ENCODE measurements around the gene DMRTC1B.
"Not testable (repeated sequence)": the region's sequence is repeated elsewhere in the genome, so short reads cannot be mapped to it uniquely, and the experiment has no call there.

DNA sequence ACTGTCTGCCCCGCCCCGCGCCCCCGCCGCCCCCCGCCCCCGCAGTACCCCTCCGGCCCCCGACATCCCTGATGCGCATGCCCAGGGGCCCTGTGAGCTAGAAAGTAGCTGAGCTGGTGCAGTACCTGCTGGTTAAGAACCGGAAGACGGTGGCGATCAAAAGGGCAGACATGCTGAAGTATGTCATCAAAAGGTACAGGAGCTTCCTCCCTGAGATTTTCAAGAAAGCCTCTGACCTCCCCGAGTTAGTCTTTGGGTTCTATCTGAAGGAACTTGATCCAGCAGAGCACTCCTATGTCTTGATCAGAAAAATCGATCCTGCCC lies 739 bp downstream of the DMRTC1B start:
- TF ChIP-seq, protein P1, sequence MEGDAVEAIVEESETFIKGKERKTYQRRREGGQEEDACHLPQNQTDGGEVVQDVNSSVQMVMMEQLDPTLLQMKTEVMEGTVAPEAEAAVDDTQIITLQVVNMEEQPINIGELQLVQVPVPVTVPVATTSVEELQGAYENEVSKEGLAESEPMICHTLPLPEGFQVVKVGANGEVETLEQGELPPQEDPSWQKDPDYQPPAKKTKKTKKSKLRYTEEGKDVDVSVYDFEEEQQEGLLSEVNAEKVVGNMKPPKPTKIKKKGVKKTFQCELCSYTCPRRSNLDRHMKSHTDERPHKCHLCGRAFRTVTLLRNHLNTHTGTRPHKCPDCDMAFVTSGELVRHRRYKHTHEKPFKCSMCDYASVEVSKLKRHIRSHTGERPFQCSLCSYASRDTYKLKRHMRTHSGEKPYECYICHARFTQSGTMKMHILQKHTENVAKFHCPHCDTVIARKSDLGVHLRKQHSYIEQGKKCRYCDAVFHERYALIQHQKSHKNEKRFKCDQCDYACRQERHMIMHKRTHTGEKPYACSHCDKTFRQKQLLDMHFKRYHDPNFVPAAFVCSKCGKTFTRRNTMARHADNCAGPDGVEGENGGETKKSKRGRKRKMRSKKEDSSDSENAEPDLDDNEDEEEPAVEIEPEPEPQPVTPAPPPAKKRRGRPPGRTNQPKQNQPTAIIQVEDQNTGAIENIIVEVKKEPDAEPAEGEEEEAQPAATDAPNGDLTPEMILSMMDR (conservative IDR thresholded peaks at IDR 0.05) = not testable (repeated sequence)
- TF ChIP-seq ZFX (IDR thresholded peaks at IDR 0.05) = not testable (repeated sequence)

Data from C4-2B (cell line).